IMR-90 (cell line): ENCODE results near the gene ZNF23. TPM values are rescaled to one million over a fixed set of nuclear protein-coding genes. Genes with fewer than 3 reads are reported as not detected.

Experiments
- ATAC-seq: fragments of 200-7000 bp; cut with Tn5 transposase; 2 replicates; pipeline ENCODE4 v1.9.1; 2020; ENCODE audit warnings: low read depth, mild to moderate bottlenecking, moderate library complexity
- BruUV-seq: library from RNA; stranded (reverse); fragments of 400-500 nt; replicated peaks from 2 replicates; lab custom pipeline; 2021; lab: Mats Ljungman, UMichigan
- CTCF ChIA-PET: fragments of 300-600 bp; formaldehyde crosslinking; extraction: SDS; loops from one replicate; lab custom pipeline; 2021; ENCODE audit warnings: antibody characterized with exemption; lab: Yijun Ruan, JAX
- POLR2A ChIA-PET: fragments of 300-600 bp; sonication (Branson Sonifier 250); formaldehyde crosslinking; loops from one replicate; lab custom pipeline; 2022; ENCODE audit warnings: antibody characterized with exemption; ENCODE audit not compliant: unreplicated experiment; lab: Charles Lee
- DNase-seq: peaks from one replicate; pipeline ENCODE4 v3.0.0; 2013
- H2AFZ ChIP-seq: replicated peaks from 2 replicates; pipeline ENCODE3; 2013; ENCODE audit warnings: low read length, mild to moderate bottlenecking; ENCODE audit not compliant: poor library complexity
- H2AK5ac ChIP-seq: 2 replicates; pipeline ENCODE4 v1.6.1; 2013; ENCODE audit warnings: low read depth, low read length, inconsistent platforms
- H2AK9ac ChIP-seq: replicated peaks from 2 replicates; pipeline ENCODE3; 2013; ENCODE audit warnings: mild to moderate bottlenecking, low read depth, low read length, moderate library complexity; ENCODE audit not compliant: poor library complexity
- H2BK120ac ChIP-seq: 2 replicates; pipeline ENCODE4 v1.6.1; 2013; ENCODE audit warnings: low read depth, low read length, inconsistent platforms
- H2BK15ac ChIP-seq: 3 replicates; pipeline ENCODE4 v1.6.1; 2013; ENCODE audit warnings: low read depth, low read length, inconsistent platforms
- H2BK20ac ChIP-seq: 2 replicates; pipeline ENCODE4 v1.6.1; 2013; ENCODE audit warnings: low read depth, mild to moderate bottlenecking, inconsistent platforms, low read length, moderate library complexity
- H2BK5ac ChIP-seq: 2 replicates; pipeline ENCODE4 v1.6.1; 2013; ENCODE audit warnings: mild to moderate bottlenecking, low read depth, low read length, inconsistent platforms; ENCODE audit not compliant: poor library complexity, severe bottlenecking
- H3K14ac ChIP-seq: replicated peaks from 2 replicates; pipeline ENCODE4 v1.6.1; 2013; ENCODE audit warnings: low read depth, low read length, inconsistent platforms
- H3K18ac ChIP-seq: 2 replicates; pipeline ENCODE4 v1.6.1; 2013; ENCODE audit warnings: low read depth, low read length, control low read depth
- H3K23ac ChIP-seq: 2 replicates; pipeline ENCODE4 v1.6.1; 2013; ENCODE audit warnings: low read depth, low read length, inconsistent platforms
- H3K27ac ChIP-seq: 2 replicates; pipeline ENCODE4 v1.5.1; 2013; ENCODE audit warnings: mild to moderate bottlenecking, control low read depth, low read length; ENCODE audit not compliant: insufficient read depth
- H3K27me3 ChIP-seq: 2 replicates; pipeline ENCODE4 v1.6.1; 2013; ENCODE audit warnings: low read length; ENCODE audit not compliant: control insufficient read depth, insufficient read depth
- H3K36me3 ChIP-seq: 2 replicates; pipeline ENCODE4 v1.6.1; 2013; ENCODE audit warnings: low read length, mixed read lengths; ENCODE audit not compliant: control insufficient read depth, insufficient read depth
- H3K4ac ChIP-seq: 2 replicates; pipeline ENCODE4 v1.6.1; 2013; ENCODE audit warnings: low read depth, low read length, inconsistent platforms
- H3K4me1 ChIP-seq: 2 replicates; pipeline ENCODE4 v1.6.1; 2013; ENCODE audit warnings: low read length, mixed read lengths; ENCODE audit not compliant: control insufficient read depth, insufficient read depth
- H3K4me2 ChIP-seq: 2 replicates; pipeline ENCODE4 v1.6.1; 2013; ENCODE audit warnings: low read depth, mild to moderate bottlenecking, control low read depth, low read length, moderate library complexity
- H3K4me3 ChIP-seq: 2 replicates; pipeline ENCODE4 v1.5.1; 2013; ENCODE audit warnings: low read depth, mild to moderate bottlenecking, control low read depth, low read length, moderate library complexity; ENCODE audit not compliant: insufficient read depth
- H3K56ac ChIP-seq: 2 replicates; pipeline ENCODE4 v1.6.1; 2013; ENCODE audit warnings: low read length, inconsistent platforms; ENCODE audit not compliant: insufficient read depth; ENCODE audit errors: extremely low read depth
- H3K79me1 ChIP-seq, 2 experiments: 2 replicates each; pipeline ENCODE4 v1.6.1; 2013; ENCODE audit warnings: low read length in 2 of 2, inconsistent platforms in 1 of 2, low read depth in 1 of 2
- H3K9ac ChIP-seq: 2 replicates; pipeline ENCODE4 v1.6.1; 2013; ENCODE audit warnings: low read depth, low read length, control low read depth
- H3K9me1 ChIP-seq: 2 replicates; pipeline ENCODE4 v1.6.1; 2013; ENCODE audit warnings: low read length, inconsistent platforms; ENCODE audit not compliant: insufficient read depth
- H3K9me3 ChIP-seq: 2 replicates; pipeline ENCODE4 v1.6.1; 2013; ENCODE audit warnings: low read length; ENCODE audit not compliant: control insufficient read depth, insufficient read depth
- H4K20me1 ChIP-seq: 2 replicates; pipeline ENCODE4 v1.6.1; 2013; ENCODE audit warnings: low read length, inconsistent platforms; ENCODE audit not compliant: insufficient read depth
- H4K5ac ChIP-seq: 2 replicates; pipeline ENCODE4 v1.6.1; 2013; ENCODE audit warnings: mild to moderate bottlenecking, low read depth, low read length, control low read depth
- H4K8ac ChIP-seq, 2 experiments: 2 replicates each; pipeline ENCODE4 v1.6.1; 2013; ENCODE audit warnings: low read depth in 2 of 2, low read length in 2 of 2, control low read depth in 1 of 2, inconsistent platforms in 1 of 2
- H4K91ac ChIP-seq: 2 replicates; pipeline ENCODE4 v1.6.1; 2013; ENCODE audit warnings: low read depth, low read length, inconsistent platforms; ENCODE audit not compliant: insufficient read depth
- CEBPB ChIP-seq: IDR thresholded peaks from 2 replicates; pipeline ENCODE4 v1.6.1; 2012; ENCODE audit warnings: low read depth, low read length, improper control_type of control experiment
- CHD1 ChIP-seq: IDR thresholded peaks from 2 replicates; pipeline ENCODE4 v1.6.1; 2012; ENCODE audit warnings: low read depth, low read length, improper control_type of control experiment
- CTCF ChIP-seq: conservative IDR thresholded peaks from 2 replicates; pipeline ENCODE4 v1.5.1; 2012; ENCODE audit warnings: mild to moderate bottlenecking, low read depth, low read length, improper control_type of control experiment
- FOS ChIP-seq: fragments of 150-350 bp; IDR thresholded peaks from 2 replicates; pipeline ENCODE4 v1.6.1; 2016; ENCODE audit warnings: low read depth, low read length
- MAFK ChIP-seq: IDR thresholded peaks from 2 replicates; pipeline ENCODE4 v1.6.1; 2012; ENCODE audit warnings: low read depth, low read length, improper control_type of control experiment
- RAD21 ChIP-seq: IDR thresholded peaks from 2 replicates; pipeline ENCODE4 v1.6.1; 2012; ENCODE audit warnings: low read length, improper control_type of control experiment
- RFX5 ChIP-seq: IDR thresholded peaks from 2 replicates; pipeline ENCODE4 v1.8.0; 2012; ENCODE audit warnings: low read depth, mild to moderate bottlenecking, low read length, moderate library complexity
- SMC3 ChIP-seq: fragments of 150-350 bp; IDR thresholded peaks from 2 replicates; pipeline ENCODE4 v1.6.1; 2016; ENCODE audit warnings: low read depth, mild to moderate bottlenecking, antibody characterized with exemption, low read length, moderate library complexity
- WGBS, 2 experiments: methylation state at CpG; one replicate each; pipeline versions ENCODE4 v1.1.5 to v1.1.7; 2013; ENCODE audit warnings: missing lambda C conversion rate in 2 of 2; ENCODE audit not compliant: insufficient read length in 1 of 2; ENCODE audit errors: extremely low coverage in 2 of 2; 5-methylcytosine and 5-hydroxymethylcytosine counted together
- dilution Hi-C: fragments of 300-500 bp; cut with HindIII; formaldehyde crosslinking; loops from one replicate; pipeline ENCODE4 v1.14.3; 2018; ENCODE audit warnings: low sequenced_read_pairs; ENCODE audit not compliant: unreplicated experiment
- in situ Hi-C: fragments of 300-500 bp; cut with MboI; formaldehyde crosslinking; loops from 3 replicates; pipeline ENCODE4 v1.14.3; 2019; ENCODE audit warnings: low sequenced_read_pairs, inconsistent platforms, mixed read lengths
- intact Hi-C: fragments of 100-400 bp; cut with micrococcal nuclease; formaldehyde crosslinking; loops from 2 replicates; pipeline ENCODE4 v1.10.0; 2022
- polyA plus RNA-seq, 3 experiments: library from polyadenylated mRNA; depleted of rRNA; stranded (reverse); fragments of >200 nt; gene quantifications; 2 replicates each; pipeline ENCODE4 v1.2.3, GENCODE V29; 2012; ENCODE audit warnings: low replicate concordance in 1 of 3
- total RNA-seq: library from RNA; depleted of rRNA; stranded (reverse); fragments of >200 nt; gene quantifications from 2 replicates; pipeline ENCODE4 v1.2.3, GENCODE V29; 2012
- TF ChIP-seq, protein P1 (sequence below): fragments of 150-350 bp; IDR thresholded peaks from 2 replicates; pipeline ENCODE4 v1.6.1; 2017; ENCODE audit warnings: mild to moderate bottlenecking, antibody characterized with exemption, low read length, low read depth

Gene ZNF23
- total and polyA plus RNA-seq, 2 of the 4 experiments (the other 2 are of a cell fraction) = 7.5 to 8.8 TPM

- H3K23ac ChIP-seq = no peak overlapping the region
- no peaks in the 10 kb centered on the region for H3K79me1 ChIP-seq
- ChIA-PET POLR2A (no interaction called here), CTCF (interaction anchor here (1.2 kb wide), 1 partner anchor 86 kb away, joined by 7 read pairs; no protein-coding TSS in a partner anchor)
- no peak overlapping the region for H3K4me3 ChIP-seq
- H3K9ac ChIP-seq = no peak overlapping the region
- no peak overlapping the region for H2BK5ac ChIP-seq
- no TSS peak for BruUV-seq
- ATAC-seq (no peak), DNase-seq (no peak)
- no peak overlapping the region for H3K56ac ChIP-seq
- H2BK20ac ChIP-seq = no peak overlapping the region
- H3K4ac ChIP-seq = no peak overlapping the region
- H3K27me3 ChIP-seq = no peaks in the 10 kb centered on the region; the same call in none of the 2 replicates
- H3K18ac ChIP-seq = no peak overlapping the region
- H2BK120ac ChIP-seq = no peak overlapping the region
- H2AK5ac ChIP-seq = no peak overlapping the region
- intact Hi-C loops = loop anchor here (10.0 kb wide), 1 partner anchor 117 kb away; no protein-coding TSS in a partner anchor
- H4K5ac ChIP-seq = no peak overlapping the region
- no peak overlapping the region for H2AK9ac ChIP-seq
- H4K91ac ChIP-seq = no peak overlapping the region
- H2BK15ac ChIP-seq = no peak overlapping the region
- no peak overlapping the region for H4K8ac ChIP-seq
- H3K9me1 ChIP-seq = no peaks in the 10 kb centered on the region
- H3K14ac ChIP-seq = no peak overlapping the region
- no peaks in the 10 kb centered on the region for H3K9me3 ChIP-seq
- TF ChIP-seq, protein P1, sequence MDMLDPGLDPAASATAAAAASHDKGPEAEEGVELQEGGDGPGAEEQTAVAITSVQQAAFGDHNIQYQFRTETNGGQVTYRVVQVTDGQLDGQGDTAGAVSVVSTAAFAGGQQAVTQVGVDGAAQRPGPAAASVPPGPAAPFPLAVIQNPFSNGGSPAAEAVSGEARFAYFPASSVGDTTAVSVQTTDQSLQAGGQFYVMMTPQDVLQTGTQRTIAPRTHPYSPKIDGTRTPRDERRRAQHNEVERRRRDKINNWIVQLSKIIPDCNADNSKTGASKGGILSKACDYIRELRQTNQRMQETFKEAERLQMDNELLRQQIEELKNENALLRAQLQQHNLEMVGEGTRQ = no peak
- TF ChIP-seq CHD1 (no peak), CEBPB (no peak), FOS (no peak), RFX5 (no peak), RAD21 (no peak), MAFK (no peak), CTCF (no peak), SMC3 (no peak)
- in situ Hi-C loops = loop anchor here (25.0 kb wide), 1 partner anchor 711 kb away; no protein-coding TSS in a partner anchor
- no CpG with 5 or more reads among the region's 3 CpGs for whole genome bisulfite sequencing, 2 experiments
- dilution Hi-C loops = no loop called here
- no peaks in the 10 kb centered on the region for H3K36me3 ChIP-seq
- no peak overlapping the region for H3K4me2 ChIP-seq
- no peak overlapping the region for H2AFZ ChIP-seq
- no peak overlapping the region for H3K27ac ChIP-seq
- no peaks in the 10 kb centered on the region for H4K20me1 ChIP-seq
- no peaks in the 10 kb centered on the region for H3K4me1 ChIP-seq
Observed at GRCh38 chr16:71498031-71498430, 36.0 kb upstream of the ZNF23 start.
